BE2C (cell line): ENCODE measurements around the gene LRRC61.
"Not testable (repeated sequence)": the region's sequence is repeated elsewhere in the genome, so short reads cannot be mapped to it uniquely, and the experiment has no call there.

Experiments
- DNase-seq: peaks from one replicate; pipeline ENCODE4 v3.0.0-alpha.2; 2020
- H3K27me3 ChIP-seq: fragments of 250-450 bp; sonication (Bioruptor Pico); 2 replicates; pipeline ENCODE4 v1.5.1; 2020; ENCODE audit warnings: mild to moderate bottlenecking
- H3K36me3 ChIP-seq: fragments of 250-450 bp; sonication (Bioruptor Pico); 2 replicates; pipeline ENCODE4 v1.5.1; 2020; ENCODE audit warnings: mild to moderate bottlenecking
- H3K4me1 ChIP-seq: fragments of 250-450 bp; sonication (Bioruptor Pico); 2 replicates; pipeline ENCODE4 v1.5.1; 2020
- H3K4me3 ChIP-seq: 2 replicates; pipeline ENCODE4 v1.5.1; 2011; ENCODE audit warnings: low read depth, low read length
- H3K9me3 ChIP-seq: fragments of 250-450 bp; sonication (Bioruptor Pico); 2 replicates; pipeline ENCODE4 v1.5.1; 2020
- TF ChIP-seq, protein P1 (sequence below): IDR thresholded peaks from 2 replicates; pipeline ENCODE4 v1.5.1; 2012; ENCODE audit warnings: mild to moderate bottlenecking, low read depth, low read length

Gene LRRC61

DNA sequence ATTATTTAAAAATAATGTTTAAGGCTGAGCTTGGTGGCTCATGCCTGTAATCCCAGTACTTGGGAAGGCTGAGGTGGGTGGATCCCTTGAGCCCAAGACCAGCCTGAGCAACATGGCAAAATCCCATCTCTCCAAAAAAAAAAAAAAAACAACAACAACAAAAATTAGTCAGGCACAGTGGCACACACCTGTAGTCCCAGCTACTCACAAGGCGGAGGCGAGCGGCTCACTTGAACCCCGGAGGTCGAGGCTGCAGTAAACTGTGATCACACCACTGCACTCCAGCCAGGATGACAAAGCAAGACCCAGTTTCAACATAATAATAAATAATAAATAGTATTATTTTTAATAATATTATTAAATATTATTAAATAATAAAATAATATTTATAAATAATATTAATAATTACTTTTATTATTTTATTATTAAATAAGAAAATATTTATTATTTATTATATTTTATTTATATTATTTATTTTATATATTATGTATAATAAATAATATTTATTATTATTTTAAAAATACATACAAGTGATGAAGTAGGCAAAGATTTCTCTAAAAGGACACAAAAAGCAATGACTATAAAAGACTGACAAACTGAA, 8.4 kb upstream of the LRRC61 start:
- Histone ChIP-seq H3K36me3 (no peaks in the 10 kb centered on the region), H3K9me3 (no peaks in the 10 kb centered on the region), H3K4me1 (no peaks in the 10 kb centered on the region), H3K4me3 (no peak overlapping the region), H3K27me3 (no peaks in the 10 kb centered on the region)
- TF ChIP-seq, protein P1, sequence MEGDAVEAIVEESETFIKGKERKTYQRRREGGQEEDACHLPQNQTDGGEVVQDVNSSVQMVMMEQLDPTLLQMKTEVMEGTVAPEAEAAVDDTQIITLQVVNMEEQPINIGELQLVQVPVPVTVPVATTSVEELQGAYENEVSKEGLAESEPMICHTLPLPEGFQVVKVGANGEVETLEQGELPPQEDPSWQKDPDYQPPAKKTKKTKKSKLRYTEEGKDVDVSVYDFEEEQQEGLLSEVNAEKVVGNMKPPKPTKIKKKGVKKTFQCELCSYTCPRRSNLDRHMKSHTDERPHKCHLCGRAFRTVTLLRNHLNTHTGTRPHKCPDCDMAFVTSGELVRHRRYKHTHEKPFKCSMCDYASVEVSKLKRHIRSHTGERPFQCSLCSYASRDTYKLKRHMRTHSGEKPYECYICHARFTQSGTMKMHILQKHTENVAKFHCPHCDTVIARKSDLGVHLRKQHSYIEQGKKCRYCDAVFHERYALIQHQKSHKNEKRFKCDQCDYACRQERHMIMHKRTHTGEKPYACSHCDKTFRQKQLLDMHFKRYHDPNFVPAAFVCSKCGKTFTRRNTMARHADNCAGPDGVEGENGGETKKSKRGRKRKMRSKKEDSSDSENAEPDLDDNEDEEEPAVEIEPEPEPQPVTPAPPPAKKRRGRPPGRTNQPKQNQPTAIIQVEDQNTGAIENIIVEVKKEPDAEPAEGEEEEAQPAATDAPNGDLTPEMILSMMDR = no peak
- no peak for DNase-seq

DNA sequence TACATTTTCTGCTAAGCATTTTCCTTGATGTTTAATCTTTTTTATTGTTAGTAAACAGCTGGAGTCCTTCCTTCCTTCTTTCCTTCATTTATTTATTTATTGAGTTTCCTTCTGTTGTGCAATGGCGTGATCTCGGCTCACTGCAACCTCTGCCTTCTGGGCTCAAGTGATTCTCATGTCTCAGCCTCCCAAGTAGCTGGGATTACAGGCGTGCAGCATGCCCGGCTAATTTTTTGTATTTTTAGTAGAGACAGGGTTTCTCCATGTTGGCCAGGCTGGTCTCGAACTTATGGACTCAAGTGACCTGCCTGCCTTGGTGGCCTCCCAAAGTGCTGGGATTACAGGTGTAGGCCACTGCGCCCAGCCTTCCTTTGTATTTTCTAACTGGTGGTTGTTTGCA, 6.2 kb upstream of the LRRC61 start:
- H3K4me3 ChIP-seq = not testable (repeated sequence)

DNA sequence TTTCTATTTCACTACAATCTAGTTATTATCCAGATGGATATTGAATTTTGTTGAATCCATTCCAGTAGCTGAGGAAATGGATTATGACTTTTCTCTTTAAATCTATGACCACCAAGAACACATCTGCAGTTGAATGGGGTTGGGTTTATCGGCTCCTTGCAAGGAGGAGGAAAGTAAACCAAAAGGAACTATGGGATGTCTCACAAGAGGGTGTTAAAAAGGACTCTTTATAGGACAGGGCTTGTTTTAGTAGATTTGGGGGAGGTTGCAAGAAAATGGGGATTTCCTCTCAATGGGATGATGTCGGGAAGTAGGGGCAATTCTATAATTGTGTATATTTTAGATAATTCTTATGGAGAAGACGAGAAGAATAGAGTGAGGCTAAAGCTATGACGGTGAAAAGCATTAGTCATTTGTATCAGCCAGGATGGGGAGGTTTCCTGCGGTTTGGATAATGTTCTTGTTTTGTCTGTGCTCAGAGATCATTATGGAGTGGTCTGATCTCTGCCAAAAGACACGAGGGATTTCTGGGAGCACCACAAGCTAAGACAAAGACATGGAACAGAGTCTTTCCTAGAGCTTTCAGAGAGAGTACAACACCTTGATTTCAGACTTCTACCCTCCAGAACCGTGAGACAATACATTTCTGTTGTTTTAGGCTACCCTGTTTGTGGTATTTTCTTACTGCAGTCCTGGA, 5.3 kb upstream of the LRRC61 start:
- Histone ChIP-seq H3K9me3 (no peaks in the 10 kb centered on the region), H3K36me3 (no peaks in the 10 kb centered on the region), H3K27me3 (no peaks in the 10 kb centered on the region), H3K4me3 (no peak overlapping the region), H3K4me1 (no peaks in the 10 kb centered on the region)
- no peak for DNase-seq
- TF ChIP-seq, protein P1 = no peak

More for the DNA sequence above, 6.2 kb upstream of the LRRC61 start:
- not testable (repeated sequence) for H3K9me3 ChIP-seq, H3K36me3 ChIP-seq, DNase-seq, H3K4me1 ChIP-seq, H3K27me3 ChIP-seq

DNA sequence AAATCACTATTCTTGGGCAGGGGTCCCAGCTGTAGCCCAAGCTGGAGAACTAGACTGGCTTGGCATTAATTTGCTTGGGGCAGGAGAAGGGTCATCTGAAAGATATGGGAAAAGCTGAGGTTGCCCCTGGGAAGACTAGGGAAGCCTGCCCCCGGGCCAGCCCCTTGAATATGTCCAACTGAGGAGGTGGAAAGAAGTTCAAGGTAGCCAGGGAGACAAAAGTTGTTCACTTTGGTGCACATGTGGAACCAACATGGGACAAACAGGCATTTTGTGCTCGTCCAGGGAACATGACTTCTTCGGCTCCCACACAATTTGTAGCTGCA, 1.4 kb upstream of the LRRC61 start:
- Histone ChIP-seq H3K4me3 (no peak overlapping the region), H3K4me1 (no peaks in the 10 kb centered on the region), H3K27me3 (no peaks in the 10 kb centered on the region), H3K9me3 (no peaks in the 10 kb centered on the region), H3K36me3 (peaks cover 13% of the 10 kb centered on the region)
- DNase-seq = no peak
- TF ChIP-seq, protein P1 = no peak

DNA sequence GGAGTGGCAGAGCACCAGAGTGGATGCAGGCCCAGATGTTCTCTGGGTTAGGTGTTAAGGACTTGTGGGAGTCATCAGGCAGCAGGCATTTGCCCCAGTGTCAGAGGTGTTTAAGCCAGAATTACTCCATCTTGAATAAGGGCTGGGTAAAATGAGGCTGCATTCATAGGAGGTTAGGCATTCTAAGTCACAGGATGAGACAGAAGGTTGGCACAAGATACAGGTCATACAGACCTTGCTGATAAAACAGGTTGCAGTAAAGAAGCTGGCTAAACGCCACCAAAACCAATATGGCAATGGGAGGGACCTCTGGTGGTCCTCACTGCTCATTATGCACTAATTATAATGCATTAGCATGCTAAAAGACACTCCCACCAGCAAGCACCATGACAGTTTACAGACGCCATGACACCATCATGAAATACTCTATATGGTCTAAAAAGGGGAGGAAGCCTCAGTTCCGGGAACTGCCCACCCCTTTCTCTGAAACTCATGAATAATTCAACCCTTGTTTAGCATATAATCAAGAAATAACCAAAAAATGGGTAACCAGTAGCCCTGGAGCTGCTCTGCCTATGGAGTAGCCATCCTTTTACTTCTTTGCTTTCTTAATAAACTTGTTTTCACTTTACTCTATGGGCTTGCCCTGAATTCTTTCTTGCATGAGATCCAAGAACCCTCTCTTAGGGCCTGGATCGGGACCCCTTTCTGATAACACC, 882 bp upstream of the LRRC61 start:
- no peaks in the 10 kb centered on the region for H3K27me3 ChIP-seq
- no peaks in the 10 kb centered on the region for H3K9me3 ChIP-seq
- no peak for DNase-seq
- H3K4me1 ChIP-seq = no peaks in the 10 kb centered on the region
- TF ChIP-seq, protein P1 = no peak
- H3K4me3 ChIP-seq = peak overlapping the region; percentile 90
- peaks cover 16% of the 10 kb centered on the region for H3K36me3 ChIP-seq

DNA sequence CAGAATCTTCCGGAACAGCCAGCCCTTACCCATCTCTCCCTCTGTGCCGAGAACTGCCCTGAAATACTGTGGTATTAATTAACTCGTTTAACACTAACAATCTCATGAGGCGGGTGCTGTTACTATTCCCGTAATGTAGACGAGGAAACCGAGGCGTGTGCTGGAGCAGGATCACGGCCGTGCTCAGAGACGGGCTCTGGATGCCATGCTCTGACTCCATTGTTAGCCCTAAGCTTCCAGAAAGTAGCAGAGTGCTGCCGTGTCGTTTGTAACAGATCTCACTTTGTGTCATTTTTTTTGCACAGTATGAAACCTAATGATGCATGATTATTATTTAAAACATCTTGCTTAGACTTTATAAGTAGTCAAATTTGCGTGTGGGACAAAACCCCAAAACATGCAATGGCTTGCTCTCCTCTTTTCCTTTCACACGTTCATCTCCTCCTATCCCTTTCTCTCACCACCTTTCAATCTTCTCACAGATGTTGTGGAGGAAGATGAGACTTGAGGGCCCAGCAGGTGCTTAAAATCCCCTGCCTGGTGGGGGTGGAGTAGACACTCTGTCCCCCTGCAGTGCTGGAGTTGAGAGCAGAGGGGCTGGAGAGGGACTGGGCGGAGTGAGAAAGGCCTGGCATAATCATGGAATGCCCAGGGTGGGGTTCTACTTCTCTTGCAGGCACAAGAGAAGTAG, 672 bp downstream of the LRRC61 start:
- no peak for DNase-seq
- H3K9me3 ChIP-seq = no peaks in the 10 kb centered on the region
- peak overlapping the region; percentile 90 for H3K4me3 ChIP-seq
- H3K4me1 ChIP-seq = no peaks in the 10 kb centered on the region
- peaks cover 31% of the 10 kb centered on the region for H3K36me3 ChIP-seq
- TF ChIP-seq, protein P1 = no peak
- no peaks in the 10 kb centered on the region for H3K27me3 ChIP-seq
